ENCODE measurements around the gene USP54.

USP54 gene

DNA sequence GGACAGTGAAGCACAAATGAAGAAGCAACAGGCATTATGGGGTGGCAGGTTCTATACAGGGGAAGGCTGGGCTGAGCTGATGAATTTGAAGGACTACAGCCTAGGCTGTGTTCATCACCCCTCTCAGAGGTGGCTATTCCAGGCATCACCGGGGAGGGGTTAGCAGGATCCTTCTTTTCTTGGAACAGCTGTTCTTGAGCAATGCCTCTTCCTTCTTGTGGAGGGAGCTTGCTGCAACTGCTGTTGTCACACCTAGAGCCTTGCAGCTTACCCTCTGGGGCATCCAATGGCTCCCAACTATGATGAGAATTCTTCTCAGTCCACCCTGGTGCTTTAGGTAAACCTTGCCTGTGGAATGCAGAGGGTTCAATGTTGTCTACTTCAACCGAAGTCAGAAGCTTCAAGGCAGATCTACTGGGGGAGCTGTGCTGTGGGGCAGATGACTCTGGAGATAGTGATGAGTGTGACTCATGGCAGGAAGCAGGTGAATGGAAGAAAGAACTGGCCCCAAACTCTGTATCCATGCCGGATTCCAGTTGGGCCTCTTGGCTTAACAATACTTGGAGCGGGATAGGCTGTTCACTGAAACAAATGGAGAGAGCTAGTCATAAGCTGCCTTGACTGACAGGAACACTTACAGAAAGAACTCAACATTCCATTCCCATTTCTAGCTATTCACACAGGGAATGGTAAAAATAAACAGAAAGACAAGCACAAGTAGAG, 73.8 kb downstream of the USP54 start:
- DNase-seq, result no peak

DNA sequence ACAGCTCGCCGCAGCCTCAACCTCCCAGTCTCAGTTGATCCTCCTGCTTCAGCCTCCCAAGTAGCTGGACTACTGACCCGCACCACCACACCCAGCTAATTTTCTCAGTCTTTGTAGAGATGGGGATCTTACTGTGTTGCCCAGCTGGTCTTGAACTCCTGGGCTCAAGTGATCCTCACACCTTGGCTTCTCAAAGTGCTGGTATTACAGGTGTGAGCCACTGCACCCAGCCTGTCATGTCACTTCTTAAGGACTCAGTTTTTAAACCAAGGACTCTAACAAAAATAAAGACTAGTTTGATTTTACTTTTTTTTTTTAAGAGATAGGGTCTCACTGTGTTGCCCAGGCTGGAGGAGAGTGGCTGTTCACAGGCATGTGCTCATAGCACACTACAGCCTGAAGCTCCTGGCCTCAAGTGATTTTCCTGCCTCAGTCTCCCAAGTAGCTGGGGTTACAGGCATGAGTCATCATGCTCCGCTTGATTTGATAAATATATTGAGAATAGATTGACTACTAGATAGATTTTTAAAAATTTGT, 78.9 kb downstream of the USP54 start:
- DNase-seq, result no peak

GRCh38 chr10:73509695-73510094, 81.4 kb downstream of the USP54 start:
- no peak for DNase-seq

GRCh38 chr10:73506491-73506890, 84.7 kb downstream of the USP54 start:
- no peak for DNase-seq

- no peak for DNase-seq
Measured at GRCh38 chr10:73506074-73506473, 85.1 kb downstream of the USP54 start.

GRCh38 chr10:73503037-73503436, 88.1 kb downstream of the USP54 start:
- DNase-seq, result no peak

GRCh38 chr10:73501651-73502050, 89.5 kb downstream of the USP54 start:
- DNase-seq, result no peak

- DNase-seq, result no peak
Measured at GRCh38 chr10:73497623-73498022, 93.5 kb downstream of the USP54 start.

GRCh38 chr10:73495884-73496674, 95.1 kb downstream of the USP54 start, which contains the start of gene PPP3CB:
PPP3CB (minus strand) TSS chr10:73496024; CDS start chr10:73495889, 135 bp downstream.
- DNase-seq, result peak; percentile 87

- DNase-seq, result peak; percentile 82
Measured at GRCh38 chr10:73495226-73495883, 95.8 kb downstream of the USP54 start.

GRCh38 chr10:73494877-73495225, 96.3 kb downstream of the USP54 start:
- DNase-seq, result no peak

DNA sequence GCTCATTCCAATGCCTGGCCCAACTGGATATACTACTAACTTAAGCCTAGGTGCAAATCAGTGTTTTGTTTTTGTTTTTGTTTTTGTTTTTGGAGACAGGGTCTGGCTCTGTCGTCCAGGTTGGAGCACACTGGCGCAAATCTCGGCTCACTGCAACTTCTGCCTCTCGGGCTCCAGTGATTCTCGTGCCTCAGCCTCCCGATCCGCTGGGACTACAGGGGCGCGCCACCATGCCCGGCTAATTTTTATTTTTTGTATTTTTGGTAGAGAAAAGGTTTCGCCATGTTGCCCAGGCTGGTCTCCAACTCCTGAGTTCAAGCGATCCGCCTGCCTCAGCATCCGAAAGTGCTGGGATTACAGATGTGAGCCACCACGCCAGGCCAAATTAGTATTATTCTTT, 96.9 kb downstream of the USP54 start:
- DNase-seq, result no peak

- no peak for DNase-seq
Measured at GRCh38 chr10:73493781-73494180, 97.4 kb downstream of the USP54 start.

DNA sequence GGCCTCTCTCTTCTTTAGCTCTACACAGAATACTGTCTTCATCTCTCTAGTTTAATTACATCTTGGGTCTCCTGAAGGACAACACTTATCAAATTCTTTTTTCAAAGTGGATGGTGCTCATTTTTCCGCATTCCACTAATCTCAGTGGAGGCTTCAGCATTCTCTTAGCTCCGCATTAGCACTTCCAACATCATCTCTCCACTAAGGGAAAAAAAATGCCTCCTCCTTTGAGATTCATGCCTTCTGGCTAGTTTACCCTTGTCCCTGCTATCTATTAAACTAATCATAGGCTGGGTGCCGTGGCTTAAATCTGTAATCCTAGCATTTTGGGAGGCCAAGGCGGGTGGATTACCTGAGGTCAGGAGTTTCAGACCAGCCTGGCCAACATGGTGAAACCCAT, 104.5 kb downstream of the USP54 start:
- DNase-seq, result no peak

DNA sequence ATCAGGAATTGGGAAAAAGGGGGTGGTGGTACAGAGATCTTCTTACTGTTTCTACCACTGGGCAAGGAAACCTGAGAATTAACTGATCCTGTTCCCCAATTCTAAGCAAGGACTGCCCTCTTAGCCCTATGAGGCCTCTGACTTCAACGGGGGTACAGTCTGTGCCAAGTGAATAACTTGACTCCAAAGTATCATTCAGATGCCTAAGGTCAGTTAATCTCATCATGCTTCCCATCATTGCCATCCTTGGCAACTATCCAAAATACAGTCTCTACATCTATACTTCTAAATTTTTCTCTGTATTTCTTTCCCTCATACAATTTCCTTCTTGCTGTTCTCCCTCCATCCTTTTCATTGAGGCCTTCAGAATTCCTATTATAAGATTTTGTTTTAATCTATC, 105.8 kb downstream of the USP54 start:
- DNase-seq, result no peak

- DNase-seq, result no peak
Measured at GRCh38 chr10:73480158-73480557, 111.0 kb downstream of the USP54 start.

- DNase-seq, result no peak
Measured at GRCh38 chr10:73478636-73479035, 112.5 kb downstream of the USP54 start.

GRCh38 chr10:73471226-73471625, 119.9 kb downstream of the USP54 start:
- DNase-seq, result no peak

DNA sequence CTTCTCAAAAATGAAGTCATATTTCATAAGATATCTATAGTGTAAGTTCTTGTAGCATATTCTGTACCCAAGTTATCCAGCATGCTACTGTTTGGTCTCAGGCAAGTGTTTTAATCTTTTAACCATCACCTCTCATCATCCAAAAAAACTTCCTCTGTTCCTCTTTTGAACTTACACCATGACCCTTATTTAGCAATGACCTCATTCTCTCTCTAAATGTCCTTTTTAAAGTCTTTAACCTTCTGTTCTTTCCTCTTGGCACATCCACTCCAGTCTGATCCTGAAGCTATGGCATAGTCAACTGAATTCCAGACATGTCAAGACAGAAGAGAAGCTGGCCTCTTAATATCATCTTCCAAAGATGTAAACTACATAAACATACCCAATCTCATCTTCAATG, 121.6 kb downstream of the USP54 start:
- DNase-seq, result no peak

DNA sequence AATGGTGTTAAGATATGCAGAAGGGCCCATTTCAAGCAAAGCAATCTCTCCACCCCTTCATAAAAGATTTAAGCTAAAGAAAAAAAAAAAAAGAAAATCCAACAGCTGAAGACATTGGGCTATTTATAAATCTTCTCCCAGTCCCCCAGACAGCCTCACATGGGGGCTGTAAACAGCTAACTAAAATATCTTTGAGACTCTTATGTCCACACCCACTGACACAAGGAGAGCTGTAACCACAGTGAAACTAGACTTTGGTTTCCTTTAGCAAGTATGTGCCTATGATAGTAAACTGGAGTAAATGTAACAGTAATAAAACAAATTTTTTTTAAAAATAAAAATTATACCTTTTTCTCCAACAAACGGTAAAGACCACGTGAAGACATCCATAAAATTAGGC, 123.9 kb downstream of the USP54 start:
- DNase-seq, result no peak

- no peak for DNase-seq
Measured at GRCh38 chr10:73465978-73466726, 125.0 kb downstream of the USP54 start.

DNA sequence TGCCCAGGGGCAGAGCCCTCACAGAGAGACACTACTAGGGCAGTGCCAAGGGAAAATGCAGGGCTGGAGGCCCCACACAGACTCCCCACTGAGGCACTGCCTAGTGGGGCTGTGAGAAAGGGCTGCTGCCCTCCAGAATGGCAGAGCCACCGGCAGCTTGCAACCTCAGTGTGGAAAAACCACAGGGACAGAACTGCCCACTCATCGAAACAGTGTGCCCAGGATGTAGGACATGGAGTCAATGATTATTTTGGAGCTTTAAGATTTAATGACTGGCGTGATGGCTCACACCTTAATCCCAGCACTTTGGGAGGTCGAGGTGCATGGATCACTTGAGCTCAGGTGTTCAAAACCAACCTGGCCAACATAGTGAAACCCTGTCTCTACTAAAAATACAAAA, 130.2 kb downstream of the USP54 start:
- no peak for DNase-seq
